Ishikawa (cell line): ENCODE measurements around the gene ACTC1.

ENCODE experiments used
- CEBPB ChIP-seq: IDR thresholded peaks from 2 replicates; pipeline ENCODE4 v1.6.1; 2012
- CREB1 ChIP-seq: IDR thresholded peaks from 2 replicates; pipeline ENCODE4 v1.6.1; 2012; ENCODE audit warnings: low read depth
- EGR1 ChIP-seq: IDR thresholded peaks from 2 replicates; pipeline ENCODE4 v1.6.1; 2012
- EP300 ChIP-seq: IDR thresholded peaks from 2 replicates; pipeline ENCODE4 v1.6.1; 2012; ENCODE audit warnings: borderline replicate concordance
- FOXM1 ChIP-seq: IDR thresholded peaks from 2 replicates; pipeline ENCODE4 v1.6.1; 2012; ENCODE audit warnings: low read depth, borderline replicate concordance
- NFIC ChIP-seq: IDR thresholded peaks from 2 replicates; pipeline ENCODE4 v1.6.1; 2012
- RAD21 ChIP-seq: IDR thresholded peaks from 2 replicates; pipeline ENCODE4 v1.6.1; 2012; ENCODE audit warnings: low read depth
- TAF1 ChIP-seq: IDR thresholded peaks from 2 replicates; pipeline ENCODE4 v1.6.1; 2012; ENCODE audit warnings: low read depth, mild to moderate bottlenecking
- TCF12 ChIP-seq: IDR thresholded peaks from 2 replicates; pipeline ENCODE4 v1.6.1; 2012; ENCODE audit warnings: low read depth
- TEAD4 ChIP-seq: IDR thresholded peaks from 2 replicates; pipeline ENCODE4 v1.6.1; 2012
- YY1 ChIP-seq: IDR thresholded peaks from 2 replicates; pipeline ENCODE4 v1.6.1; 2012; ENCODE audit warnings: low read depth
- ZBTB7A ChIP-seq: IDR thresholded peaks from 2 replicates; pipeline ENCODE4 v1.6.1; 2012; ENCODE audit warnings: low read depth
- TF ChIP-seq, protein P1 (sequence below): IDR thresholded peaks from 2 replicates; pipeline ENCODE4 v1.6.1; 2012; ENCODE audit warnings: low read depth, mild to moderate bottlenecking
- TF ChIP-seq, protein P2 (sequence below): IDR thresholded peaks from 2 replicates; pipeline ENCODE4 v1.6.1; 2012
- TF ChIP-seq, protein P3 (sequence below): IDR thresholded peaks from 2 replicates; pipeline ENCODE4 v1.6.1; 2012

Gene ACTC1

GRCh38 chr15:34783991-34784390 lies 11.4 kb downstream of the ACTC1 start:
- TF ChIP-seq, protein P1, sequence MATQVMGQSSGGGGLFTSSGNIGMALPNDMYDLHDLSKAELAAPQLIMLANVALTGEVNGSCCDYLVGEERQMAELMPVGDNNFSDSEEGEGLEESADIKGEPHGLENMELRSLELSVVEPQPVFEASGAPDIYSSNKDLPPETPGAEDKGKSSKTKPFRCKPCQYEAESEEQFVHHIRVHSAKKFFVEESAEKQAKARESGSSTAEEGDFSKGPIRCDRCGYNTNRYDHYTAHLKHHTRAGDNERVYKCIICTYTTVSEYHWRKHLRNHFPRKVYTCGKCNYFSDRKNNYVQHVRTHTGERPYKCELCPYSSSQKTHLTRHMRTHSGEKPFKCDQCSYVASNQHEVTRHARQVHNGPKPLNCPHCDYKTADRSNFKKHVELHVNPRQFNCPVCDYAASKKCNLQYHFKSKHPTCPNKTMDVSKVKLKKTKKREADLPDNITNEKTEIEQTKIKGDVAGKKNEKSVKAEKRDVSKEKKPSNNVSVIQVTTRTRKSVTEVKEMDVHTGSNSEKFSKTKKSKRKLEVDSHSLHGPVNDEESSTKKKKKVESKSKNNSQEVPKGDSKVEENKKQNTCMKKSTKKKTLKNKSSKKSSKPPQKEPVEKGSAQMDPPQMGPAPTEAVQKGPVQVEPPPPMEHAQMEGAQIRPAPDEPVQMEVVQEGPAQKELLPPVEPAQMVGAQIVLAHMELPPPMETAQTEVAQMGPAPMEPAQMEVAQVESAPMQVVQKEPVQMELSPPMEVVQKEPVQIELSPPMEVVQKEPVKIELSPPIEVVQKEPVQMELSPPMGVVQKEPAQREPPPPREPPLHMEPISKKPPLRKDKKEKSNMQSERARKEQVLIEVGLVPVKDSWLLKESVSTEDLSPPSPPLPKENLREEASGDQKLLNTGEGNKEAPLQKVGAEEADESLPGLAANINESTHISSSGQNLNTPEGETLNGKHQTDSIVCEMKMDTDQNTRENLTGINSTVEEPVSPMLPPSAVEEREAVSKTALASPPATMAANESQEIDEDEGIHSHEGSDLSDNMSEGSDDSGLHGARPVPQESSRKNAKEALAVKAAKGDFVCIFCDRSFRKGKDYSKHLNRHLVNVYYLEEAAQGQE, result no peak
- TF ChIP-seq CEBPB (no peak), FOXM1 (no peak)

DNA sequence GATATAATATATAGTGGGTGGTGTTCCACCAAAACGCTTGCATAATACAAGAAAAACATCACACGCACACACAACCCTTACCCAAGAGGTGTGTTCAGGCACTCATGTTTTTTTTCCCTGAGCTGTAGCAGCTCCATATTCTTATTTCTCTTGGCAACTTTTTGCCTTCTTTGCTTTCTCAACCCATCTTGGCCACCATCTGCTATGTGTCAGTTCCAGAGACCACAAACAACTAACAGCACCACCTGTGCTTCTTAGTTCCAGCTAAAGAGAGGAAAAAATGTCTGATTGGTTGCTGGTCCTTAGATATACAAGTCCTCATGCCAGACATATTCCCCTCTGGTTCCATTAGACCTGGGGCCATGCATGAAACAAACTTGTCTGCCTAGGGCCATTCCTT lies 11.9 kb downstream of the ACTC1 start:
- TF ChIP-seq TEAD4 (no peak), YY1 (no peak), EGR1 (no peak), CREB1 (no peak), ZBTB7A (no peak), NFIC (no peak), EP300 (no peak)
- TF ChIP-seq, protein P2, sequence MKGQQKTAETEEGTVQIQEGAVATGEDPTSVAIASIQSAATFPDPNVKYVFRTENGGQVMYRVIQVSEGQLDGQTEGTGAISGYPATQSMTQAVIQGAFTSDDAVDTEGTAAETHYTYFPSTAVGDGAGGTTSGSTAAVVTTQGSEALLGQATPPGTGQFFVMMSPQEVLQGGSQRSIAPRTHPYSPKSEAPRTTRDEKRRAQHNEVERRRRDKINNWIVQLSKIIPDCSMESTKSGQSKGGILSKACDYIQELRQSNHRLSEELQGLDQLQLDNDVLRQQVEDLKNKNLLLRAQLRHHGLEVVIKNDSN, result no peak
- TF ChIP-seq, protein P1, result no peak

DNA sequence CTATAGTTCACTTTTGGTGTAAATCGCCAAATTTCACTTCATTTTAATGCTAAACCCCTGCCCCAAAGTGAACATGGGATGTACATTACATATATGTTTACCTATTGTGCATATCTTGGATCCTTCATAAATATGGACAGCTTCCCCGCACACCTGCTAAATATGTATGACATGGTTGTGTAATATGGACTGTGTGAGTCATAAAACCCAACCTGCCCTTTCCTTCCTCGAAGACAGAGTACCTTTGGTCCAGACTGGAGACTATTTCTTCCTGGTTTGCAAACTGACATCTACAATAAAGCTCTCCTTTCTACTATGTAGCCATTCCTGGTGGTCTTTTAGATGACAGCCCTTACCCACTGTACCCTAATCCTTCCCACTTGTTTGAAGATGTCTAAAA lies 12.4 kb downstream of the ACTC1 start:
- TF ChIP-seq TAF1, result no peak
- no peak for TF ChIP-seq EGR1
- TF ChIP-seq, protein P3, sequence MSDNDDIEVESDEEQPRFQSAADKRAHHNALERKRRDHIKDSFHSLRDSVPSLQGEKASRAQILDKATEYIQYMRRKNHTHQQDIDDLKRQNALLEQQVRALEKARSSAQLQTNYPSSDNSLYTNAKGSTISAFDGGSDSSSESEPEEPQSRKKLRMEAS, result no peak
- no peak for TF ChIP-seq TEAD4
- TF ChIP-seq CREB1, result no peak
- TF ChIP-seq FOXM1, result no peak
- TF ChIP-seq, protein P1, result no peak
- no peak for TF ChIP-seq RAD21
- TF ChIP-seq CEBPB, result no peak
- no peak for TF ChIP-seq TCF12
- no peak for TF ChIP-seq EP300

GRCh38 chr15:34780725-34781124 lies 14.6 kb downstream of the ACTC1 start:
- TF ChIP-seq EGR1 (no peak), TEAD4 (no peak), TCF12 (no peak), RAD21 (no peak), ZBTB7A (no peak), TAF1 (no peak)

- no peak for TF ChIP-seq ZBTB7A
- TF ChIP-seq CREB1, result no peak
- TF ChIP-seq, protein P2, result no peak
- TF ChIP-seq NFIC, result no peak
- TF ChIP-seq TCF12, result no peak
- TF ChIP-seq EP300, result no peak
- no peak for TF ChIP-seq EGR1
- no peak for TF ChIP-seq FOXM1
- TF ChIP-seq, protein P1, result no peak
- TF ChIP-seq YY1, result no peak
- TF ChIP-seq TEAD4, result no peak
- TF ChIP-seq CEBPB, result no peak
- no peak for TF ChIP-seq RAD21
- no peak for TF ChIP-seq TAF1
- TF ChIP-seq, protein P3, result no peak
Measured at GRCh38 chr15:34776606-34777105, 18.7 kb downstream of the ACTC1 start.
